HG03439 (cell line): ENCODE results near the gene HAND1.

Experiments used
- ATAC-seq: cut with Tn5 transposase; IDR thresholded peaks from one replicate; pipeline ENCODE4 v1.9.1; 2021; ENCODE audit warnings: mild to moderate bottlenecking, moderate library complexity; ENCODE audit not compliant: unreplicated experiment

HAND1 gene

DNA sequence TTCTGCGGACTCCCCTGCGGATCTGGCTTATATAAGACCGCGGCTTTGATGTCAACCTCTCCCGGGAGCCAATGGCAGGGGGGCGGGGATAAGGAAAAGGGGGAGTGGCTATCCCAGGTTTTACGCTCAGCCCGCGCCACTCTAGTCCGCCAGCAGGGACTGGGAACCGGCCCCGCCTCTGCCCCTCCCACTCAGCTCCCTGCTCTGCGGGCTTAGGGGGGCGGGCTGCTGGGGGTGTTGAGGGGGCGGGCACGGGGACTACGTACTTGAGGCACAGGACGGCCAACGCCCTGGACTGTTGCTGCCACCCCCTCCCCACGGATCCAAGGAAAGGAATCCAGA lies at the start of gene HAND1:
Gene HAND1 (minus strand): TSS at position 4 of the 342 bp plus-strand sequence. CDS start 219 bp downstream, outside the sequence.
- ATAC-seq, result no peak

GRCh38 chr5:154526231-154527226 lies 48.5 kb upstream of the HAND1 start:
- no peak for ATAC-seq

DNA sequence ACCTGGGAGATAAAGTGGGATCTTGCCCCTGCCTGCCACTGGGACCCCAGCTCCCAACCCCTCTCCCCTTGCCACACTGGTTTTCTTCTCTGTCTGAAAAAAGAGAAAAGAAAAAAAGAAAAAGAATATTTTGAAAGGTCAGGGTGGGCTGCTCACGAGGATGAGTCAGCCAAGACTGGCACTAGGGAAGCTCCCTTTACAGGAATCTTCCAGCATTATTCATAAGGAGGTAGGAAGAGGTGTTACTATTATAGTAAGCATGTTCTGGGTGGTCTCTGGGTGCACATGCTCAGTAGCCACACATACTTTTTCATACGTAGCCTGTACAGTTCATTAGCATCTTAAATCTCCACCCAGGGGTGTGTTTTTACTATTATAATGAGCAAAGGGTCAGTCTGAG lies 46.8 kb upstream of the HAND1 start:
- no peak for ATAC-seq

DNA sequence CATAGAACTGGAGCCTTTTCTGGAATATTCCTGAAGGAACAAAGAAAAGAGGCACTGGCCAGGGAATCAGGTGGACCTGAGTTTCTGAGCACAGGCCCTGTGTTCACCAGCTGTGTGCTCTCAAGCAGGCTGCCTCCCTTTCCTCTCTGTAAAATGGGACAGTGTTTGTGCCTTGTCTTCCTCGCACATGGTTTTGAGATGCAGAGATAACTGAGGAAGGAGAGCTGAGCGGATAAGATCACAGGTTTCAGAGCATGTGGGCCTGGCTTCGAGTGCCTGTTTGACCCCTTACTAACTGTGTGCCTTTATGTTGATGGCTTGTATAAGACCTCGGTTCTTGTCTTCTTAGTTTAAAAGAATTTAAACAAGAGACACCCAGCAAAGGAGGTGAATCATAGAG lies 46.2 kb upstream of the HAND1 start:
- ATAC-seq, result no peak

- no peak for ATAC-seq
Measured at GRCh38 chr5:154523709-154524108, 45.7 kb upstream of the HAND1 start.

DNA sequence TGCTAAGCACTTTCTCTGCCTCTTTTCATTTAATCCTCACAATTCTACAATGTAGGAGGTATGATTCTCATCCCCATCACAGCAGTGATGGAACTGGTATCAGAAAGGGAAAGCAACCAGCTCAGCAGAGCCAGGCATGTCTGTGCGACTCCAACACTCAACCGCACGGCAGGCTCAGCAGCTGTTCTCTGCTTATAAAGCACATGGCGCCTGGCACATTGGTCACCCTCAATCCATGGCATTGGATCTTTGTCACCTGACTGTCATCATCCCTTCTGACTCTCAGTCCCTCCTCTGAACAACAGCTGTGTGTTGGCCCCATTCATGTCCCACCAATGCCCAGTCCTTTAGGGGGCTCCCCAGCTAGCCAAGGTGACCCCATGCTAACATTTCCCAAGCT lies 45.1 kb upstream of the HAND1 start:
- no peak for ATAC-seq

- no peak for ATAC-seq
Measured at GRCh38 chr5:154522284-154522683, 44.3 kb upstream of the HAND1 start.

DNA sequence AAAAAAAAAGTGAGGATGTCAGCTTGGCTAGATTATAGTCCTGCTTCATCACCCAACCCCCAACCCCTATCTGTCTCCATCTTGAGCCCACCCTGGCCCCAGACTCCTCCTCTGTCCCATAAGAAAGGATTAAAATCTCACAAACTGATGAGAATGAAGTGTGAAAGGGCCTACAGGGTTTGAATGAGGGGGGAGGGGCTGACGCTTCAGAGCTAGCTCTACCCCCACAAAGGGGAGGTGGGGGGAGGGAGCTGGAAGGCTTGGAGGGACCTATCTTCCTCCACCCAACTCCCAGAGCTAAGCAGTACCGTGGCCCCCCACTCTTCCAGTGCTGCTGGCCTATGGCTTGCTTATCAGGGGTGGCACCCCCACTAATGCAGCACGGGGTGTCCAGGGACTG lies 43.7 kb upstream of the HAND1 start:
- no peak for ATAC-seq

DNA sequence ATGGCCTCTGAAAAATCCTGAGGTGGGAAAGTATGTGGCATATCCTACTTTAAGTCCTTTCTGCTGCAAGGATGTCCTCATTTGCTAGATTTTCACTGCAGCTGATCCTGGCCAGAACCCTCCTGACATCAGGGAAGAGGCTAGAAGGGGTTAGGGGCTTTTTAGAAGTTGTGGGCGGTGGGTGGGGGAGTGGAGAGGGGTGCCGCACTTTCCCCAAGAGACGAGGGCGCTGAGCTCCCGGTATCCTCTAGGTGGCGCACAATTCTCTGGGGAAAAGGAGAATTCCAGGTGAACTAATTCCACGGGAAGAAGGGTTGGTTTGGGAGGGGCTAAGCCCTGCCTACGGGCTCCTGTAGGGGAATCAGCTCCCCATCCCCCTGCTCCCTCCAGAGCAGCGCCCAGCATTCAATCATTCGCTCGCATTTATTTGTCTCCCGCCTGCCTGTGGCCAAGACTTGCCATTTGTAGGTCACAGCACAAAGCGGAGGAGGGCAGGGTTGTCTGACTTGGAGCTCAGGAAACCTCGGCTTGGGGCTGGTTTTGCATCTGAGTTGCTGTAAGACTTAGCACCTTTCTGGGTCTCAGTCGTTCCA lies 42.9 kb upstream of the HAND1 start:
- no peak for ATAC-seq

GRCh38 chr5:154519359-154519758 lies 41.3 kb upstream of the HAND1 start:
- no peak for ATAC-seq

GRCh38 chr5:154518438-154518867 lies 40.4 kb upstream of the HAND1 start:
- ATAC-seq, result no peak

DNA sequence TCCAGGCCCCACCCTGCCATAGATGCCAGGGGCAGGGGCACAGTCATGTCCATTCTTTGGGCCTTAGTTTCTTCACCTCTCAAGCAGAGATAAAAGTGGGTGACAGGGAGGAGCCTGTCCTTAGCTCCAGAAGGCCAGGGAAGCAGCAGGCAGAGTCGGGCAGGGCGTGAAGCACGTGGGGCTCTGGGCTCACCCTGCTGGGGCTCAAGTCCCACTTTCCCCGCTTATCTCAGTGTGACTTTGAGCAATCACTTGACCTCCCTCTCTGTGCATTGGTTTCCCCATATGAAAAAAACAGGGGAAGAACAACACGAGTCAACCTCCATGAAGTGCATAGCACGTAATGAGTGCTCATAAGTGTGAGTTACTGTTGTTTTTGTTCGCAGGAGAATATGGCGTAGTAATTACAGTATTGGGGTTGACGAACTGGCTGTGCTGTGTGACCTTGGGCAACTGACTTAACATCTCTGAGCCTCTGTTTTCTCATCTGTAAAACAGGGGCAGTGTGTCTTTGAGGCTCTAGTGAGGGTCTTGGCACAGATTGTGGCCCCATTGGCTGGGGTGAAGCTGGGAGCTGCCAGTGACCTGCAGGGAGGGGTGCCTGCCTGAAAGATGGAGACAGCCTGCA lies 39.9 kb upstream of the HAND1 start:
- no peak for ATAC-seq

DNA sequence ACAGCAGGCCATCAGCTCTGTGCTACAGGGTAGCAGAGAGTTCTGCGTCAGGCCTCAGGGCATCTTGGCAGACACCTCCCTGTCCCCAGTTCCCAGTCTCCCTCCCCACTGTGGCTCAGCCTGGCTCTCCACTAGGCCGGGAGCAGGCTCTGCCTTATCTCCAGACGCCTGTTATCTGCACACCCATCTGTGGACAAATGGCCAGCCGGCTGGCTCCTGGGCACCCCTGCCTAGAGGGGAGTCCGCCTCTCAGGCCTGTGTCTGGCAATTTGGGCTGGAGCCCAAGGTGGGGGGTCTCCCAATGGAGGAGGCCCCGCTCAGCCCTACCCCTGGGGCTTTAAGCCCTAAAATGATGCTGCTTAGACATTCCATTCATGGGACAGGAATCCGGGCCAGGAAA lies 39.2 kb upstream of the HAND1 start:
- ATAC-seq, result no peak

DNA sequence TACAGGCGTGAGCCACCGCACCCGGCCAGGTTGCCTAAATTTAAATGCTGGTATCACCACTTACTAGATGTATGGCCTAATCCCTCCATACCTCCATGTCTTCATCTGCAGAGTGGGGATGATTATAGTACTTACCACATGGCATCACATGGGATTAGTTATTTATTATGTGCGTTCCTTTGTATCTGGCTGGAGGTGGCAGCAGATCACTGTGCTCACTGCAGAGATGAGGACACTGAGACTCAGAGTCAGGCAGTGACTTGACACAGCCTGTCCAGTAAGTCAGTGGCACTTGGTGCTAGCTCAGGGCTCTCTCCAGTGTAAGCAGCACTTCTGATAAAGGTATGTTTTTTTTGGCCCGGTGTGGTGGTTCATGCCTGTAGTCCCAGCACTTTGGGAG lies 38.4 kb upstream of the HAND1 start:
- ATAC-seq, result no peak

- peak; percentile 72 for ATAC-seq
Measured at GRCh38 chr5:154515488-154515887, 37.5 kb upstream of the HAND1 start.

DNA sequence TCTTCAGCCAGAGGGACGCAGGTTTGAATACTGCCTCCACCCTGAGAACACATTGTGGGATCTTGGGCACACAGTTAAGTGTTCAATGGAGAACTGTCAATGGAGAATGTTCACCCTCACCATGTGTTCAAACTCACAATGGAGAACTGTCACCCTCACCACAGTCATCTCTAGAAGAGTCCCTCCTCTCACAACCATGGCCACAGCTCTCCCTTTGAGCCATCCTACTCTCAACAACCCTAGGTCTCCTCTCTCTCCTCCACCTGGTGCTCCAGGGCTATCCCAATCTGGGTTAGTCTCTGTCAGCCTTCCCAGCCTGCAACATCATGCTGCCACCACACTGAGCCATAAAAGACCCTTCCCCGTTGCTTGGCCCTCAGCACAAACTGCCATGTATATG lies 36.3 kb upstream of the HAND1 start:
- ATAC-seq, result no peak

DNA sequence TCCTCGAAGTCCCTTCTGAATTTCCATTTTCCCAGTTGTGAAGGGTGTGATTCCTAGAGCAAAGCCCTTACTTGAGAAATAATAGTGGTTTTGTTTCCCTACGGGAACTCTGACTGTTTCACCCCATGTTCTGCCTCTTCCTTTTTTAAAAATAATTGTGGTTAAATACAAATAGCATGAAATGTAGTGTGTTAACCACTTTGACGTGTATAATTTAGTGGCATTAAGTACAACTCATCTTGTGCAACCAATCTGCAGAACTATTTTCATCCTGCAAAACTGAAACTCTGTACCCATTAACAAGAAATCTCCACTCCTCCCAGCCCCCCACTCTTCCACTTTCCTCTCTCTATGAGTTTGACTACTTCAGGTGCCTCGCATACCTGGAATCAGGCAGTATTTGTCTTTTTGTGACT lies 35.6 kb upstream of the HAND1 start:
- ATAC-seq, result no peak

DNA sequence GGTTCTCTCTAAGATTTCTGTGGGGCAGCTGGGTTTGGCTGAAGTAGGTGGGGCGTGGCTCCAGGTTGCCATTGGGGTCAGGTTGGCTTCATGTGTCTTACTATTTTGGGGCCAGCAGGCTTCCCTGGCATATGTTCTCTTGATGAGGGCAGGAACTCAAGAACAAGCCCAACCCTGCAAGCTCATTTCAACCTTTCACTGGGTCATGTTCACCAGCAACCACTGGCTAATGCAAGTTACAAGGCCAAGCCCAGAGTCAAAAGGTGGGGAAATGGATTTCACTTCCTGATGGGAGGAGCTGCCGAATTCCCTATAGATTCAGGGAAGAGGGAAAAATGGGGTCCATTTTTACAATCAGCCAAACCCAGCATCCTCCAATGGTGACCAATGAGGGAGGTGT lies 34.0 kb upstream of the HAND1 start:
- no peak for ATAC-seq

GRCh38 chr5:154509784-154510555 lies 31.9 kb upstream of the HAND1 start:
- no peak for ATAC-seq

GRCh38 chr5:154508114-154508513 lies 30.1 kb upstream of the HAND1 start:
- ATAC-seq, result no peak

- ATAC-seq, result no peak
Measured at GRCh38 chr5:154506716-154507080, 28.7 kb upstream of the HAND1 start.
